GM21723 (cell line): Measurements from ENCODE around the gene NAALADL2.
"Not testable (repeated sequence)": the region's sequence is repeated elsewhere in the genome, so short reads cannot be mapped to it uniquely, and the experiment has no call there.

Experiments
- ATAC-seq: cut with Tn5 transposase; IDR thresholded peaks from one replicate; pipeline ENCODE4 v1.9.1; 2021; ENCODE audit warnings: mild to moderate bottlenecking, moderate library complexity; ENCODE audit not compliant: unreplicated experiment

NAALADL2 gene

GRCh38 chr3:175346573-175347356 is 487.6 kb downstream of the NAALADL2 start:
- ATAC-seq, result no peak

GRCh38 chr3:175349168-175349567 is 490.0 kb downstream of the NAALADL2 start:
- no peak for ATAC-seq

DNA sequence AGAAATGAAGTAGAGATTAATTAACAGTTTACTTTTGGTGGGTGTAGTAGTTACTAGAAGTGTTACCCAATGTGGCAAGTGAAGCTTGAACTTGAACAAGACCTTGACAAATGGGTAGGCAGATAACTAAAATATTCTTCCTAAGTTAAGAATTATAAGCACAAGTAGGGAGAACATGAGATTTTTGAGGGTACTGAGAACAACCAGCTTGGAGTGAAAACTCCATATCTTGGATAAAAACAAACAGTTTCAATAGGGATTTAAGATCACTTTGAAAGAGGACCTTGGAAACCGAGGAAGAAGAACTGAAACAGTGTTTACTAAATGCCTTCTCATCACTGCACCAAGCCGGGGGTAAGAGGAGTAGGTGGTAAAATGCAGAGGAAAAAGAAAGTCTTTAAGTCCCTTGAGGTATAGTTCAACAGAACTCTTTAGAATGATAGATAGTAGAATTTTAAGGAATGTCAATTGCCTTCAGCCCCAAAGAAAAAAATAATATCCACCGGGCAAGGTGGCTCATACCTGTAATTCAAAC is 496.7 kb downstream of the NAALADL2 start:
- no peak for ATAC-seq

- ATAC-seq, result no peak
These were observed 497.8 kb downstream of the NAALADL2 start for GRCh38 chr3:175356899-175357324.

GRCh38 chr3:175357758-175358157 is 498.6 kb downstream of the NAALADL2 start:
- ATAC-seq, result no peak

DNA sequence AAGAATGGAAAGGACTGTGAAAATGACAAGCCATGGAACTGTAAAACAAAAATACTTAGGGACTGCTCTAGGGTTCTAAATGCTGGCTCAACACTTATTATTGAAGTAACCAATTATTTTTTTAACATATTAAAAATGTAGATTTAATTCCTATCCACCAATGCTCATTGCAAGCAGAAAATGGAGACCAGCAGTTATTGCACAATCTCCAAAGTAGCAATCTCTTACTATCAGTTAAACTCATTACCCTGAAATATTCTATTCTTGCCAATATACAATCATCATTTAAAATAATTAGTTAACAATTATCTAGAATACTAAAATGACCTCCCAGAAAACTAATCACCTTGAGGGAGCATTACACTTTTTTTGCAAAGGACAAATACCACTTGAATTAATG is 499.8 kb downstream of the NAALADL2 start:
- ATAC-seq, result no peak

DNA sequence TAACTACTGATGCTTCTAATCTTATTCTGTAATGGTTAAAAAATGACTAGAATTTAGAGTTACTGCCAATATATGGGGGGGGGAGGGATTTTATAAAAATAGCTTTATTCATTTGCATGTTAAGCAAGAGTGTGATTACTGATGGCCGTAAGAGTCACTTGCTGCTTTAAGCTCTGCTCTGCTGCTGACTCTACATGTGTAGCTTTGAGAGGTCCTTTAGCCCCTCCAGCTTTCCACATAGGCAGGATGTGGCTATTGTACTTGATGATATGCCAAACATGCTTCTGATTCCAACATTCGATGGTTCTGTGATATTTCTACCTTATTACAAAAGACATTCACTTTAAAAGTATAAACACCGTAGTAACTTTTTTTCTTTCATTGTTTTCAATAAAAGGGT is 511.3 kb downstream of the NAALADL2 start:
- ATAC-seq, result not testable (repeated sequence)

DNA sequence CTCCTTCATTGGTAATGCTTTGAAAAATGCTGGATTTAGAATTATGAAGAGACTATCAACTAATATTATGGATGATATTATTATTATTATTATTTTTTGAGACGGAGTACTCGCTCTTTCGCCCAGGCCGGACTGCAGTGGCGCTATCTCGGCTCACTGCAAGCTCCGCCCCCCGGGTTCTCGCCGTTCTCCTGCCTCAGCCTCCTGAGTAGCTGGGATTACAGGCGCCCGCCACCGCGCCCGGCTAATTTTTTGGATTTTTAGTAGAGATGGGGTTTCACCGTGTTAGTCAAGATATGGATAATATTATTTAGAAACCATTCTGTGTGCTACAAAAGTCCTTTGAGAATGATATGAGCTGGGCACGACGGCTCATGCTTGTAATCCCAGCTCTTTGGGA is 512.1 kb downstream of the NAALADL2 start:
- not testable (repeated sequence) for ATAC-seq

- no peak for ATAC-seq
These were observed 515.6 kb downstream of the NAALADL2 start for GRCh38 chr3:175374705-175375104.

DNA sequence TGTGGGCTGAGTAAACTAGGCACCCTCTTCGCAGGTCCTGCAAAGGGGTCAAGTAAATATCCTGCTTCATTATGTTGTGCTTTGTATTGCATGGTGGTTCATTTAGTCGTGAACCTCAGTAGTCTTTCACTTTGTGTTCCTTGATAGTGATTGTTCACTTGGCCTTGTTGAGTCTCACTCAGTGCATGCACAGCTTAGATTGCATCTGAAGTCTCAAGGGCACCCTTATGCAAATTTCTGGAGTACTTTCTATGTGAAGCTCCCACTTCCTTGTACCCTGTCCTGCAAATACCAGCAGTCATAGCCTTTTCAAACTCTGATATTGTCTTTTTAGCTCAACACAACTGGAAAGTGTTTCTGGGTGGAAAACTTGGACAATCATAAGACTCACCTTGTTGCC is 519.2 kb downstream of the NAALADL2 start:
- no peak for ATAC-seq

DNA sequence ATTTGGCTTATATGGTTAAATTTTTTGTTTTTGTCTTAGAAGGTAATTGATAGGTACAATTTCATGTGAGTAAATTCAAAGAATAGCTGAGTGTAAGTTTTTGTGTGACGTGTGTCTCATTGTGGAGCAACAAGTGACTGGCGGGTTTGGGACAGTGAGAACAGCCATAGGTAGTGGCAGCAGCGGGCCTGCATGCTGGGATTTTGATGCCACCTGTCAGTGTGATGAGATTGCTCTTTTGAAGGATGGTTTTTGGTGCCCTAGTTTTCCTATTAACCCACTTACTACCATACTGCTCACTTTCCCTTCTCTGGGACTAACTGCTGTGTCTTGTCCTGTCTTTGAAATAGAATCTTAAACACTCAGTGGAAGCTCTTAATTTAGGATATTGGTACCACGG is 522.6 kb downstream of the NAALADL2 start:
- no peak for ATAC-seq

DNA sequence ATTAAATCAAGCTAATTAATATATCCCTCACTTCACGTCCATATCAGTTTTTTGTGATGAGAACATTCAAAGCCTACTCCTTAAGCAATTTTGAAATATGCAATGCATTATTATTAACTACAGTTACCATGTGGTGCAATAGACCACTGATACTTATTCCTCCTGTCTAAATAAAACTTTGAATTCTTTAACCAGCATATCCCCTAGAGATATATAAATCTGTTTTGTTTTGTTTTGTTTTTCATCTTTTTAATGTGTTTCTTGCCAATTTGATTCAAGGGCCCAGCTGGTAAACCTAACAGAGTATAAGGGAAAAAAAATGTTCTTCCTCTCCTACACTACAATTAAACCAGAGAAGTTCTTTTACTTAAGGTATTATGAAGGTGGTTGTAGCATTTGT is 524.2 kb downstream of the NAALADL2 start:
- ATAC-seq, result no peak

- ATAC-seq, result no peak
These were observed 524.7 kb downstream of the NAALADL2 start for GRCh38 chr3:175383813-175384212.

GRCh38 chr3:175384569-175384968 is 525.4 kb downstream of the NAALADL2 start:
- ATAC-seq, result no peak

GRCh38 chr3:175386630-175387029 is 527.5 kb downstream of the NAALADL2 start:
- ATAC-seq, result no peak

DNA sequence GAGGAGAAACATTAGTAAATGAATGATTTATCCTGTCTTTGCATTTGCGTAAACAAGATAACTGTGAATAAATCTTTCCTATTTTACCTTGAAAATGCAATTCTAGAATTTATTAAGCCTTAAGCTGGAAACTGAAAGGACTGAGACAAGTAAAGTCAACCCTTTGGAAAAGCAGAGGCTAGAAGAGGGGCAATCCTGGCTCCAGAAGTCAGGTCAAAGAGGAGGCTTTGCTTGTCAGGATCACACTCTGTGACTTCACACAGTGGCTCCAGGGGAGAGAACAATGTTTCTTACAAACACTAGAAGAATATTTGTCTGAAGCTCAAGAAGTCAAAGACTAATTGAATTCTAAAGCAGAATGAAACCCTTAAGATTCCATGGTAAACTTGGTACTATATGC is 530.4 kb downstream of the NAALADL2 start:
- ATAC-seq, result no peak

DNA sequence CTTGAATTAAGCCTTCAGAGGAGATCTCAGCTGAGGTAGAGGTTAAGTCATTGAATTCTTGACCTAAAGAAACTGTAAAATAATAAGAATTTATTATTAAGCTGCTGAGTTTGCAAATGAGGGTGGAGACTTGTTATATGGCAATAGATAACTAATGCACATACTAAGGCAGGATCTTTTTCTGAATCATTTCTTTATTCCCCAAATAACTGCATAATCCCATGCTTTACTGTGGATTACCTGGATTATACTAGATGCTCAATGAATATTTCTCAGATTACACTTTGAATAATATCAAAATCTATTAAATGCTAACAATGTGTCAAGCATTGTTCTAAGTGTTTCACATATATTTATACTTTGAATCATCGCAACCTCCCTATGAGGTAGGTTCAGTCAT is 532.5 kb downstream of the NAALADL2 start:
- no peak for ATAC-seq

- ATAC-seq, result no peak
These were observed 533.5 kb downstream of the NAALADL2 start for GRCh38 chr3:175392653-175393052.

DNA sequence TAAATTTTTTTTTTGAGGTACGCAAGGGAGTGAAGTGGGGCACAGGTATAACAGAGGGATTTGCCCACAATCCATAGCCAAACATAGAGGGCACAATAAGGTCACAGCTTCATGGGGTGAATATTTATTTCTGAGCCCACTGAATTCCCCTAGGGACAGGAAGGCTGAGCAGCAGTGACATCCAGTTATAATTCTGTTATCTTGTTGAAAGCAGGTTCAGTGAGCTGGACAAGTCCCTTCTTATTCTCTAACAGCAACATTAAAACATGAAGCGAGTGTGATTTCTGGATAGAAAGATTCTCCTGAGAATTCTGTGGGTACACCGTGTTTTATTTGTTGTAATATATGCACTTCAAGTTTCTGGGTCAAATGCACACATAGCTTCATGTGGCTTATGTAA is 538.2 kb downstream of the NAALADL2 start:
- no peak for ATAC-seq

- no peak for ATAC-seq
These were observed 539.5 kb downstream of the NAALADL2 start for GRCh38 chr3:175398676-175399075.

- no peak for ATAC-seq
These were observed 540.2 kb downstream of the NAALADL2 start for GRCh38 chr3:175399156-175399840.

- ATAC-seq, result no peak
These were observed 544.9 kb downstream of the NAALADL2 start for GRCh38 chr3:175404027-175404426.
